ENCODE results near the gene NME7. TPM values are rescaled to one million over a fixed set of nuclear protein-coding genes. Genes with fewer than 3 reads are reported as not detected.

Gene NME7
- polyA plus RNA-seq, 1 experiment = 7.5 TPM

DNA sequence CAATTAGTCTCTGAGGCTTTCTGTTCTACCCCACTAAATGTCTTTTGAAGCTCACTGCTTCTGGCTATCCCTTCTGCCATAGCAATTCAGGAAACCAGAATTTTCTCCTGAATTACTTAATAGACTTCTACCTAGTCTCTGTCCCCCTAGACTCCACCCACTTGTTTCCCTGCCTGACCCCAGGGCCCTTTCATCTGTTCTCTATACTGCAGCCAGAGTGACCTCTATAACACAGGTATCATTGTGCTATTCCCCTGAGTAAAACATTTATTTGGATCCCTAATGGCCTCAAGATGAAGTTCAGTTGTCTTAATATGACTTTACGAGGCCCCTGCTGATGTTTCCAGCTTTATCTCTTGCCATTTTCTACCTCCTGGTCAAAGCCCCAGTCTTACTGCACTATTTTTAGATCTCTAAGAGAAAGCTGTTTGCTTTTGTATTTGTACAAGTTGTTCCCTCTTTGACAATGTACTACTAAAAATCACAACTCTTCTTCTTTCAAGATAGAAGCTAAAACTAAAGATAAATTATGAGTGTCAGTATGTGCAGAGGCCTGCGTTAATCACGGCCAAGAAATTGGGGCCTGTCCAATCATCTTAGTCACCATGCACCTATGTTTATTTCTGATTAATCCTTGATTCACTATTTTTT lies 206.6 kb downstream of the NME7 start:
- POLR2A ChIA-PET = no interaction called here
- no peaks in the 10 kb centered on the region for H3K36me3 ChIP-seq (ENCODE audit: control insufficient read depth, insufficient read depth, low read length)
- TF ChIP-seq, protein P1, sequence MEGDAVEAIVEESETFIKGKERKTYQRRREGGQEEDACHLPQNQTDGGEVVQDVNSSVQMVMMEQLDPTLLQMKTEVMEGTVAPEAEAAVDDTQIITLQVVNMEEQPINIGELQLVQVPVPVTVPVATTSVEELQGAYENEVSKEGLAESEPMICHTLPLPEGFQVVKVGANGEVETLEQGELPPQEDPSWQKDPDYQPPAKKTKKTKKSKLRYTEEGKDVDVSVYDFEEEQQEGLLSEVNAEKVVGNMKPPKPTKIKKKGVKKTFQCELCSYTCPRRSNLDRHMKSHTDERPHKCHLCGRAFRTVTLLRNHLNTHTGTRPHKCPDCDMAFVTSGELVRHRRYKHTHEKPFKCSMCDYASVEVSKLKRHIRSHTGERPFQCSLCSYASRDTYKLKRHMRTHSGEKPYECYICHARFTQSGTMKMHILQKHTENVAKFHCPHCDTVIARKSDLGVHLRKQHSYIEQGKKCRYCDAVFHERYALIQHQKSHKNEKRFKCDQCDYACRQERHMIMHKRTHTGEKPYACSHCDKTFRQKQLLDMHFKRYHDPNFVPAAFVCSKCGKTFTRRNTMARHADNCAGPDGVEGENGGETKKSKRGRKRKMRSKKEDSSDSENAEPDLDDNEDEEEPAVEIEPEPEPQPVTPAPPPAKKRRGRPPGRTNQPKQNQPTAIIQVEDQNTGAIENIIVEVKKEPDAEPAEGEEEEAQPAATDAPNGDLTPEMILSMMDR (IDR thresholded peaks at IDR 0.05; ENCODE audit: insufficient read depth, low read depth, low read length) = no peak
- no peaks in the 10 kb centered on the region for H3K27me3 ChIP-seq (ENCODE audit: control insufficient read depth, insufficient read depth, low read length)
- no peak overlapping the region for H3K4me3 ChIP-seq (ENCODE audit: low read depth, low read length)
- CTCF ChIA-PET = no interaction called here
- DNase-seq (ENCODE audit: low read depth) = no peak

DNA sequence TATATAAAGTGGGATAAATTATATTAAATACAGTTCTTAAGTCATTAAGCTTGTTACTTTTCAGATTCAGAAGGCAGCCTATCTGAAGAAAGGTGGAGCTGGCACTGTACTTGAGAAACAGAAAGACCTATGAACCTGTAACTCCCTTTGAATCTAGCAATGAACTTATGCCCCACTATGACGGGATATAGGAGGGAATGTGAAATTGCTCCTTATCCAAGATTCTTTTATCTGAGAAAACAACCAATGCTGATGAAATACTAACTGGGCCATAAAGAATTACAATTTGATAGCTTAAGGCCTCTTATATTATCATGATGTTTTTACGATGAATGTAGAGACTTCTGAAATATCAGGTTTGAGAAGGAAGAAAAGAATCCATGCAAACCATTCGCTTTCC lies 211.0 kb downstream of the NME7 start:
- Histone ChIP-seq H3K4me3 (ENCODE audit: low read depth, low read length) (no peak overlapping the region), H3K36me3 (ENCODE audit: control insufficient read depth, insufficient read depth, low read length) (no peaks in the 10 kb centered on the region), H3K27me3 (ENCODE audit: control insufficient read depth, insufficient read depth, low read length) (no peaks in the 10 kb centered on the region)
- TF ChIP-seq, protein P1 (IDR thresholded peaks at IDR 0.05; ENCODE audit: insufficient read depth, low read depth, low read length) = no peak
- no peak for DNase-seq (ENCODE audit: low read depth)
- ChIA-PET POLR2A (no interaction called here), CTCF (no interaction called here)

DNA sequence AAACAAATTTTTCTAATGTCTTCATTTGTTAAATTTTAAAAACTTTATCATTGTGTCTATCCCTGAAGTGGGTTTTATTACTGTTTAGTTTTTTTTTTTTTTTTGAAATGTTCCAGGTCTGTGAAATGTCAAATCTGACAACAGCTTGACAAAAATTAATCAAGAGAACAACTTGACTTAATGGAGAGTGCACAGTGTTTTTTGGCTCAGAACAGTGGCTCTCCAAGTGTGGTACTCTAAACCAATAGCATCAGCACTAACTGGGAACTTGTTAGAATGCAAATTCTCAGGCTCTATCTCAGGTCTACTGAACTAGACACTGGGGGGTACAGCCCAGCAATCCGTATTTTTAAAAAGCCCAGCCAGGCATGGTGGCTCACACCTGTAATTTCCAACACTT lies 211.9 kb downstream of the NME7 start:
- TF ChIP-seq, protein P1 (IDR thresholded peaks at IDR 0.05; ENCODE audit: insufficient read depth, low read depth, low read length) = no peak
- H3K36me3 ChIP-seq (ENCODE audit: control insufficient read depth, insufficient read depth, low read length) = no peaks in the 10 kb centered on the region
- no peak for DNase-seq (ENCODE audit: low read depth)
- ChIA-PET CTCF (no interaction called here), POLR2A (no interaction called here)
- H3K4me3 ChIP-seq (ENCODE audit: low read depth, low read length) = no peak overlapping the region
- H3K27me3 ChIP-seq (ENCODE audit: control insufficient read depth, insufficient read depth, low read length) = no peaks in the 10 kb centered on the region

DNA sequence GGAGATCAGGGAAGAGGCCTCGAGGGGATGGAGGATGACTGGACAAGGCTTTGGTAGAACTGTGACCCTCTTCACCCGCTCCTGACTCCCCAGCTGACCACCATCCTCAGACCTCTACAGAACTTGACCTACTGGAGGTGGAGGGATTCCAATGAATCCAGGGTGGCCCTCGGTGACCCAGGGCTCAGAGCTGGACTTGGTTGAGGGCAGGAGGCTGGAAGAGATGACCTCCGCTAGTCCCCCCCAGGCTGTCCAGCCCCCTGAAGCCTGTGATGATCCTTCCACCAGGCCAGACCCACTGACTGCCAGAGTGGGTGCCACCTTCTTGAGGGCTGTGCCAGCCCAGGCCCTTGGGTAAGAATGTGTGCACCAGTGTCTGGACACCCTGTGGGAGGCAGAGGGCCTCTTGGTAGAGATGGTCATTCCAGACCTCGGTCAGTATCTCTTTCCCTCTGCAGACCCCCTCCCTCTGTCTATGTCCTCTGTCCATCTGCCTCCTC lies 216.2 kb downstream of the NME7 start:
- TF ChIP-seq, protein P1 (IDR thresholded peaks at IDR 0.05; ENCODE audit: insufficient read depth, low read depth, low read length) = no peak
- H3K27me3 ChIP-seq (ENCODE audit: control insufficient read depth, insufficient read depth, low read length) = no peaks in the 10 kb centered on the region
- H3K36me3 ChIP-seq (ENCODE audit: control insufficient read depth, insufficient read depth, low read length) = no peaks in the 10 kb centered on the region
- H3K4me3 ChIP-seq (ENCODE audit: low read depth, low read length) = no peak overlapping the region
- no peak for DNase-seq (ENCODE audit: low read depth)
- POLR2A ChIA-PET = no interaction called here
- CTCF ChIA-PET = no interaction called here

DNA sequence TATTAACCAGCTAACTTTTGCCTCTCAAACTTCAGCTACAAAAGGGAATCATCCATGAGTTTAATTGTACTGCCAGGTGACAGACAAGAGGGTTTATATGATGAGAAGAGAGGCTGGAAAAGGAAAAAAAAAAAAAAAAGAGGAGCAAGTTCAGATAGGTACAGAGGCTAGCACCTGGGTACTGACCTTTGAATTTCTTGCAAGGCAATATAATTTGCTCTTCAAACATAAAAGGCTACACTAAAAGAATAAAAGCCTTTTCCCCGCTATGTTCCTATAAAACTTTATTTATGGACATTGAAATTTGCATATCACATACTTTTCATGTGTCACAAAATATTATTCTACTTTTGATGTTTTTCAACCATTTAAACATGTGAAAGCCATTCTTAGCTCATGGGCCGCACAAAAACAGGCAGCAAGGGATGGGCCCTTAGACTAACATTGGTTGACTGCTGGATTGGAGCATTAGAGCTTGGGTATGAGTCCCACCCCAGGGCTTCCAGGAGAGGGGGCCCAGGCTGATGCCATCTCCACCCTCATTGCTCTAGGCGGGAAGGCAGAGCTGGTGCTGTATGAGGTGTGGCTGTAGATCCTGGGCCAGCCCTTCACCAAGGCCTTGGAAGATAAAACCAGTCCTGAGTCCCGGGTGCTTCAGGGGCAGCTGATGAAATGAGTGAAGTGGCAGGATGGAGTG lies 216.8 kb downstream of the NME7 start:
- Histone ChIP-seq H3K4me3 (ENCODE audit: low read depth, low read length) (no peak overlapping the region), H3K36me3 (ENCODE audit: control insufficient read depth, insufficient read depth, low read length) (no peaks in the 10 kb centered on the region), H3K27me3 (ENCODE audit: control insufficient read depth, insufficient read depth, low read length) (no peaks in the 10 kb centered on the region)
- ChIA-PET CTCF (no interaction called here), POLR2A (no interaction called here)
- no peak for DNase-seq (ENCODE audit: low read depth)
- TF ChIP-seq, protein P1 (IDR thresholded peaks at IDR 0.05; ENCODE audit: insufficient read depth, low read depth, low read length) = no peak
